ENCODE data around the gene PIK3C2A. TPM values are rescaled to one million over a fixed set of nuclear protein-coding genes. Genes with fewer than 3 reads are reported as not detected.
A peak's percentile ranks its signal among the peaks of the same experiment; 100 is the strongest.

PIK3C2A gene
- total and polyA plus RNA-seq, 2 of the 13 experiments (the other 11 are each of a cell fraction or from before 2014, with no cell fraction given): 27.5 to 49.9 TPM

- TF ChIP-seq, protein P1, sequence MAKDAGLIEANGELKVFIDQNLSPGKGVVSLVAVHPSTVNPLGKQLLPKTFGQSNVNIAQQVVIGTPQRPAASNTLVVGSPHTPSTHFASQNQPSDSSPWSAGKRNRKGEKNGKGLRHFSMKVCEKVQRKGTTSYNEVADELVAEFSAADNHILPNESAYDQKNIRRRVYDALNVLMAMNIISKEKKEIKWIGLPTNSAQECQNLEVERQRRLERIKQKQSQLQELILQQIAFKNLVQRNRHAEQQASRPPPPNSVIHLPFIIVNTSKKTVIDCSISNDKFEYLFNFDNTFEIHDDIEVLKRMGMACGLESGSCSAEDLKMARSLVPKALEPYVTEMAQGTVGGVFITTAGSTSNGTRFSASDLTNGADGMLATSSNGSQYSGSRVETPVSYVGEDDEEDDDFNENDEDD (CRISPR knock-in tag; IDR thresholded peaks at IDR 0.05; ENCODE audit: borderline replicate concordance): peak; percentile 12; the same call in 1 of the 2 replicates
- TF ChIP-seq, protein P2, sequence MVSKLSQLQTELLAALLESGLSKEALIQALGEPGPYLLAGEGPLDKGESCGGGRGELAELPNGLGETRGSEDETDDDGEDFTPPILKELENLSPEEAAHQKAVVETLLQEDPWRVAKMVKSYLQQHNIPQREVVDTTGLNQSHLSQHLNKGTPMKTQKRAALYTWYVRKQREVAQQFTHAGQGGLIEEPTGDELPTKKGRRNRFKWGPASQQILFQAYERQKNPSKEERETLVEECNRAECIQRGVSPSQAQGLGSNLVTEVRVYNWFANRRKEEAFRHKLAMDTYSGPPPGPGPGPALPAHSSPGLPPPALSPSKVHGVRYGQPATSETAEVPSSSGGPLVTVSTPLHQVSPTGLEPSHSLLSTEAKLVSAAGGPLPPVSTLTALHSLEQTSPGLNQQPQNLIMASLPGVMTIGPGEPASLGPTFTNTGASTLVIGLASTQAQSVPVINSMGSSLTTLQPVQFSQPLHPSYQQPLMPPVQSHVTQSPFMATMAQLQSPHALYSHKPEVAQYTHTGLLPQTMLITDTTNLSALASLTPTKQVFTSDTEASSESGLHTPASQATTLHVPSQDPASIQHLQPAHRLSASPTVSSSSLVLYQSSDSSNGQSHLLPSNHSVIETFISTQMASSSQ (IDR thresholded peaks at IDR 0.05; ENCODE audit: low read depth): no peak
- TF ChIP-seq, protein P2 (CRISPR knock-in tag; IDR thresholded peaks at IDR 0.05; ENCODE audit: borderline replicate concordance): no peak; the same call in 1 of the 2 replicates
- TF ChIP-seq ZBTB37 (CRISPR knock-in tag; IDR thresholded peaks at IDR 0.05) (no peak), TARDBP (CRISPR knock-in tag; IDR thresholded peaks at IDR 0.05) (peak; percentile 77), MXD4 (CRISPR knock-in tag; IDR thresholded peaks at IDR 0.05) (no peak), ZNF720 (CRISPR knock-in tag; IDR thresholded peaks at IDR 0.05) (no peak), FOSL1 (CRISPR knock-in tag; IDR thresholded peaks at IDR 0.05; ENCODE audit: borderline replicate concordance) (no peak), KAT2B (IDR thresholded peaks at IDR 0.05; ENCODE audit: borderline replicate concordance, low read depth, low read length) (no peak), ATF7 (IDR thresholded peaks at IDR 0.05) (no peak), ATF7 (CRISPR knock-in tag; IDR thresholded peaks at IDR 0.05) (no peak), RFXANK (CRISPR knock-in tag; IDR thresholded peaks at IDR 0.05) (no peak), AGO1 (IDR thresholded peaks at IDR 0.05; ENCODE audit: low read depth, low read length, poor library complexity, severe bottlenecking) (peak; percentile 46), ZNF780A (CRISPR knock-in tag; IDR thresholded peaks at IDR 0.05) (no peak)
- TF ChIP-seq, protein P3, sequence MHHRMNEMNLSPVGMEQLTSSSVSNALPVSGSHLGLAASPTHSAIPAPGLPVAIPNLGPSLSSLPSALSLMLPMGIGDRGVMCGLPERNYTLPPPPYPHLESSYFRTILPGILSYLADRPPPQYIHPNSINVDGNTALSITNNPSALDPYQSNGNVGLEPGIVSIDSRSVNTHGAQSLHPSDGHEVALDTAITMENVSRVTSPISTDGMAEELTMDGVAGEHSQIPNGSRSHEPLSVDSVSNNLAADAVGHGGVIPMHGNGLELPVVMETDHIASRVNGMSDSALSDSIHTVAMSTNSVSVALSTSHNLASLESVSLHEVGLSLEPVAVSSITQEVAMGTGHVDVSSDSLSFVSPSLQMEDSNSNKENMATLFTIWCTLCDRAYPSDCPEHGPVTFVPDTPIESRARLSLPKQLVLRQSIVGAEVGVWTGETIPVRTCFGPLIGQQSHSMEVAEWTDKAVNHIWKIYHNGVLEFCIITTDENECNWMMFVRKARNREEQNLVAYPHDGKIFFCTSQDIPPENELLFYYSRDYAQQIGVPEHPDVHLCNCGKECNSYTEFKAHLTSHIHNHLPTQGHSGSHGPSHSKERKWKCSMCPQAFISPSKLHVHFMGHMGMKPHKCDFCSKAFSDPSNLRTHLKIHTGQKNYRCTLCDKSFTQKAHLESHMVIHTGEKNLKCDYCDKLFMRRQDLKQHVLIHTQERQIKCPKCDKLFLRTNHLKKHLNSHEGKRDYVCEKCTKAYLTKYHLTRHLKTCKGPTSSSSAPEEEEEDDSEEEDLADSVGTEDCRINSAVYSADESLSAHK (CRISPR knock-in tag; IDR thresholded peaks at IDR 0.05; ENCODE audit: borderline replicate concordance): no peak
- TF ChIP-seq, protein P4, sequence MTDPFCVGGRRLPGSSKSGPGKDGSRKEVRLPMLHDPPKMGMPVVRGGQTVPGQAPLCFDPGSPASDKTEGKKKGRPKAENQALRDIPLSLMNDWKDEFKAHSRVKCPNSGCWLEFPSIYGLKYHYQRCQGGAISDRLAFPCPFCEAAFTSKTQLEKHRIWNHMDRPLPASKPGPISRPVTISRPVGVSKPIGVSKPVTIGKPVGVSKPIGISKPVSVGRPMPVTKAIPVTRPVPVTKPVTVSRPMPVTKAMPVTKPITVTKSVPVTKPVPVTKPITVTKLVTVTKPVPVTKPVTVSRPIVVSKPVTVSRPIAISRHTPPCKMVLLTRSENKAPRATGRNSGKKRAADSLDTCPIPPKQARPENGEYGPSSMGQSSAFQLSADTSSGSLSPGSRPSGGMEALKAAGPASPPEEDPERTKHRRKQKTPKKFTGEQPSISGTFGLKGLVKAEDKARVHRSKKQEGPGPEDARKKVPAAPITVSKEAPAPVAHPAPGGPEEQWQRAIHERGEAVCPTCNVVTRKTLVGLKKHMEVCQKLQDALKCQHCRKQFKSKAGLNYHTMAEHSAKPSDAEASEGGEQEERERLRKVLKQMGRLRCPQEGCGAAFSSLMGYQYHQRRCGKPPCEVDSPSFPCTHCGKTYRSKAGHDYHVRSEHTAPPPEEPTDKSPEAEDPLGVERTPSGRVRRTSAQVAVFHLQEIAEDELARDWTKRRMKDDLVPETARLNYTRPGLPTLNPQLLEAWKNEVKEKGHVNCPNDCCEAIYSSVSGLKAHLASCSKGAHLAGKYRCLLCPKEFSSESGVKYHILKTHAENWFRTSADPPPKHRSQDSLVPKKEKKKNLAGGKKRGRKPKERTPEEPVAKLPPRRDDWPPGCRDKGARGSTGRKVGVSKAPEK (CRISPR knock-in tag; IDR thresholded peaks at IDR 0.05; ENCODE audit: borderline replicate concordance): peak; percentile 57; the same call in 1 of the 2 replicates
Observed at GRCh38 chr11:17207317-17208256, at the start of gene PIK3C2A (continued).

All from HepG2 (cell line).